MCF 10A (cell line): ENCODE results near the gene OBP2A. TPM values are rescaled to one million over a fixed set of nuclear protein-coding genes. Genes with fewer than 3 reads are reported as not detected.
A peak's percentile ranks its signal among the peaks of the same experiment; 100 is the strongest.

Experiments
- BruUV-seq: library from RNA; stranded (reverse); fragments of 400-500 nt; replicated peaks from 2 replicates; lab custom pipeline; 2021; lab: Mats Ljungman, UMichigan
- CTCF ChIA-PET: fragments of 300-600 bp; sonication (Branson Sonifier 250); formaldehyde crosslinking; extraction: SDS; loops from one replicate; lab custom pipeline; 2021; ENCODE audit warnings: antibody characterized with exemption, inconsistent platforms; lab: Yijun Ruan, JAX
- POLR2A ChIA-PET: fragments of 300-600, 350-650 bp; sonication (Branson Sonifier 250); formaldehyde crosslinking; extraction: SDS; loops from one replicate; lab custom pipeline; 2020; ENCODE audit warnings: antibody characterized with exemption, inconsistent platforms; lab: Yijun Ruan, JAX
- DNase-seq: peaks from one replicate; pipeline ENCODE4 v3.0.0-alpha.2; 2018; ENCODE audit not compliant: unreplicated experiment
- H3K27ac Mint-ChIP-seq: one replicate; pipeline ENCODE4 v1.8.0; 2022; ENCODE audit warnings: mild to moderate bottlenecking, low read depth, mixed read lengths; ENCODE audit not compliant: unreplicated experiment
- H3K27me3 Mint-ChIP-seq: one replicate; pipeline ENCODE4 v1.8.0; 2022; ENCODE audit warnings: mixed read lengths; ENCODE audit not compliant: insufficient read depth, unreplicated experiment
- H3K36me3 Mint-ChIP-seq: one replicate; pipeline ENCODE4 v1.8.0; 2022; ENCODE audit warnings: mild to moderate bottlenecking, moderate library complexity, mixed read lengths; ENCODE audit not compliant: insufficient read depth, unreplicated experiment
- H3K4me1 Mint-ChIP-seq: one replicate; pipeline ENCODE4 v1.8.0; 2022; ENCODE audit warnings: mixed read lengths; ENCODE audit not compliant: insufficient read depth, unreplicated experiment
- H3K4me3 Mint-ChIP-seq: one replicate; pipeline ENCODE4 v1.8.0; 2022; ENCODE audit warnings: mild to moderate bottlenecking, moderate library complexity, mixed read lengths; ENCODE audit not compliant: unreplicated experiment
- H3K9me3 Mint-ChIP-seq: one replicate; pipeline ENCODE4 v1.8.0; 2022; ENCODE audit warnings: mixed read lengths; ENCODE audit not compliant: unreplicated experiment
- CTCF ChIP-seq: fragments of 200-600 bp; IDR thresholded peaks from one replicate; pipeline ENCODE4 v1.8.0; 2022; ENCODE audit warnings: antibody characterized with exemption, mild to moderate bottlenecking; ENCODE audit not compliant: unreplicated experiment
- intact Hi-C: fragments of 100-400 bp; cut with micrococcal nuclease; formaldehyde crosslinking; loops from 2 replicates; pipeline ENCODE4 v1.14.1; 2022
- total RNA-seq: library from RNA; stranded (reverse); gene quantifications from 2 replicates; pipeline ENCODE4 v1.2.3, GENCODE V29; 2022

The OBP2A gene
- total RNA-seq, 1 experiment from 2014 or later: not detected

- ChIA-PET CTCF (no interaction called here), POLR2A (no interaction called here)
- BruUV-seq: no TSS peak
- H3K4me3 Mint-ChIP-seq: no peak overlapping the region
- H3K27ac Mint-ChIP-seq: no peak overlapping the region
- peaks cover 53% of the 10 kb centered on the region for H3K27me3 Mint-ChIP-seq
- intact Hi-C loops: no loop called here
- no peak for TF ChIP-seq CTCF
- H3K36me3 Mint-ChIP-seq: no peaks in the 10 kb centered on the region
- no peaks in the 10 kb centered on the region for H3K9me3 Mint-ChIP-seq
- DNase-seq: no peak
- H3K4me1 Mint-ChIP-seq: no peaks in the 10 kb centered on the region
Measured at GRCh38 chr9:135562235-135562745, 16.4 kb downstream of the OBP2A start.

- H3K9me3 Mint-ChIP-seq: no peaks in the 10 kb centered on the region
- DNase-seq: no peak
- intact Hi-C loops: no loop called here
- no peaks in the 10 kb centered on the region for H3K4me1 Mint-ChIP-seq
- H3K36me3 Mint-ChIP-seq: no peaks in the 10 kb centered on the region
- BruUV-seq: no TSS peak
- no peak for TF ChIP-seq CTCF
- ChIA-PET CTCF (no interaction called here), POLR2A (no interaction called here)
- no peak overlapping the region for H3K27ac Mint-ChIP-seq
- H3K27me3 Mint-ChIP-seq: peaks cover 61% of the 10 kb centered on the region
- no peak overlapping the region for H3K4me3 Mint-ChIP-seq
Measured at GRCh38 chr9:135563039-135563476, 17.1 kb downstream of the OBP2A start.

GRCh38 chr9:135563858-135564257, 17.9 kb downstream of the OBP2A start:
- Mint-ChIP-seq H3K4me3 (no peak overlapping the region), H3K27ac (peak overlapping the region; percentile 30), H3K4me1 (no peaks in the 10 kb centered on the region), H3K36me3 (no peaks in the 10 kb centered on the region), H3K9me3 (no peaks in the 10 kb centered on the region), H3K27me3 (peaks cover 69% of the 10 kb centered on the region)
- TF ChIP-seq CTCF: no peak
- BruUV-seq: no TSS peak
- ChIA-PET CTCF (no interaction called here), POLR2A (no interaction called here)
- intact Hi-C loops: no loop called here
- no peak for DNase-seq

- H3K27ac Mint-ChIP-seq: no peak overlapping the region
- H3K9me3 Mint-ChIP-seq: no peaks in the 10 kb centered on the region
- ChIA-PET POLR2A (interaction anchor here (0.6 kb wide), 1 partner anchor 147 kb away, joined by 3 read pairs; no protein-coding TSS in a partner anchor), CTCF (no interaction called here)
- H3K4me1 Mint-ChIP-seq: no peaks in the 10 kb centered on the region
- H3K36me3 Mint-ChIP-seq: no peaks in the 10 kb centered on the region
- intact Hi-C loops: no loop called here
- no TSS peak for BruUV-seq
- no peak for DNase-seq
- H3K27me3 Mint-ChIP-seq: peaks cover 65% of the 10 kb centered on the region
- no peak overlapping the region for H3K4me3 Mint-ChIP-seq
- TF ChIP-seq CTCF: no peak
Measured at GRCh38 chr9:135565141-135565628, 19.3 kb downstream of the OBP2A start.
